ENCODE data around the gene DHRS9.

DHRS9 gene

GRCh38 chr2:169065864-169066517, 3.4 kb upstream of the DHRS9 start:
- DNase-seq (ENCODE audit: low read depth in 2 of 2) = no peak

- no peak for DNase-seq (ENCODE audit: low read depth in 2 of 2)
These were observed 2.5 kb upstream of the DHRS9 start for GRCh38 chr2:169066897-169067296.

GRCh38 chr2:169069833-169070232, 470 bp downstream of the DHRS9 start:
- no peak for DNase-seq (ENCODE audit: low read depth in 2 of 2)

GRCh38 chr2:169071455-169071854, 2.1 kb downstream of the DHRS9 start:
- DNase-seq (ENCODE audit: low read depth in 2 of 2) = no peak

- DNase-seq (ENCODE audit: low read depth in 2 of 2) = no peak
These were observed 3.0 kb downstream of the DHRS9 start for GRCh38 chr2:169072163-169072925.

GRCh38 chr2:169073211-169073962, 4.0 kb downstream of the DHRS9 start:
- DNase-seq (ENCODE audit: low read depth in 2 of 2) = no peak

GRCh38 chr2:169073963-169074751, 4.8 kb downstream of the DHRS9 start:
- DNase-seq (ENCODE audit: low read depth in 2 of 2) = no peak

- no peak for DNase-seq (ENCODE audit: low read depth in 2 of 2)
These were observed 8.4 kb downstream of the DHRS9 start for GRCh38 chr2:169077674-169078240.

- no peak for DNase-seq (ENCODE audit: low read depth in 2 of 2)
These were observed 11.1 kb downstream of the DHRS9 start for GRCh38 chr2:169080250-169081069.

GRCh38 chr2:169081551-169081950, 12.2 kb downstream of the DHRS9 start:
- no peak for DNase-seq (ENCODE audit: low read depth in 2 of 2)

GRCh38 chr2:169082995-169083394, 13.6 kb downstream of the DHRS9 start:
- DNase-seq (ENCODE audit: low read depth in 2 of 2) = no peak

- no peak for DNase-seq (ENCODE audit: low read depth in 2 of 2)
These were observed 17.6 kb downstream of the DHRS9 start for GRCh38 chr2:169086893-169087467.

GRCh38 chr2:169087757-169088379, 18.5 kb downstream of the DHRS9 start:
- no peak for DNase-seq (ENCODE audit: low read depth in 2 of 2)

- no peak for DNase-seq (ENCODE audit: low read depth in 2 of 2)
These were observed 19.8 kb downstream of the DHRS9 start for GRCh38 chr2:169089182-169089581.

GRCh38 chr2:169090133-169090820, 20.9 kb downstream of the DHRS9 start:
- DNase-seq (ENCODE audit: low read depth in 2 of 2) = no peak

GRCh38 chr2:169091256-169091655, 21.9 kb downstream of the DHRS9 start:
- DNase-seq (ENCODE audit: low read depth in 2 of 2) = no peak

- no peak for DNase-seq (ENCODE audit: low read depth in 2 of 2)
These were observed 22.6 kb downstream of the DHRS9 start for GRCh38 chr2:169091761-169092519.

GRCh38 chr2:169093535-169093934, 24.2 kb downstream of the DHRS9 start:
- DNase-seq (ENCODE audit: low read depth in 2 of 2) = no peak

Data from stimulated activated CD4-positive, alpha-beta T cell treated with anti-CD3 and anti-CD28 coated beads, Interleukin-1b, Interleukin-23, amount 100 ng/mL, for 1 hour (primary cell).